IMR-90 (cell line): ENCODE results near the gene PYROXD2. TPM values are rescaled to one million over a fixed set of nuclear protein-coding genes. Genes with fewer than 3 reads are reported as not detected.
A peak's percentile ranks its signal among the peaks of the same experiment; 100 is the strongest.

Experiments used
- ATAC-seq: fragments of 200-7000 bp; cut with Tn5 transposase; 2 replicates; pipeline ENCODE4 v1.9.1; 2020; ENCODE audit warnings: low read depth, mild to moderate bottlenecking, moderate library complexity
- BruUV-seq: library from RNA; stranded (reverse); fragments of 400-500 nt; replicated peaks from 2 replicates; lab custom pipeline; 2021; lab: Mats Ljungman, UMichigan
- CTCF ChIA-PET: fragments of 300-600 bp; formaldehyde crosslinking; extraction: SDS; loops from one replicate; lab custom pipeline; 2021; ENCODE audit warnings: antibody characterized with exemption; lab: Yijun Ruan, JAX
- POLR2A ChIA-PET: fragments of 300-600 bp; sonication (Branson Sonifier 250); formaldehyde crosslinking; loops from one replicate; lab custom pipeline; 2022; ENCODE audit warnings: antibody characterized with exemption; ENCODE audit not compliant: unreplicated experiment; lab: Charles Lee
- DNase-seq: peaks from one replicate; pipeline ENCODE4 v3.0.0; 2013
- H2AFZ ChIP-seq: replicated peaks from 2 replicates; pipeline ENCODE3; 2013; ENCODE audit warnings: low read length, mild to moderate bottlenecking; ENCODE audit not compliant: poor library complexity
- H2AK5ac ChIP-seq: 2 replicates; pipeline ENCODE4 v1.6.1; 2013; ENCODE audit warnings: low read depth, low read length, inconsistent platforms
- H2AK9ac ChIP-seq: replicated peaks from 2 replicates; pipeline ENCODE3; 2013; ENCODE audit warnings: mild to moderate bottlenecking, low read depth, low read length, moderate library complexity; ENCODE audit not compliant: poor library complexity
- H2BK120ac ChIP-seq: 2 replicates; pipeline ENCODE4 v1.6.1; 2013; ENCODE audit warnings: low read depth, low read length, inconsistent platforms
- H2BK15ac ChIP-seq: 3 replicates; pipeline ENCODE4 v1.6.1; 2013; ENCODE audit warnings: low read depth, low read length, inconsistent platforms
- H2BK20ac ChIP-seq: 2 replicates; pipeline ENCODE4 v1.6.1; 2013; ENCODE audit warnings: low read depth, mild to moderate bottlenecking, inconsistent platforms, low read length, moderate library complexity
- H2BK5ac ChIP-seq: 2 replicates; pipeline ENCODE4 v1.6.1; 2013; ENCODE audit warnings: mild to moderate bottlenecking, low read depth, low read length, inconsistent platforms; ENCODE audit not compliant: poor library complexity, severe bottlenecking
- H3K14ac ChIP-seq: replicated peaks from 2 replicates; pipeline ENCODE4 v1.6.1; 2013; ENCODE audit warnings: low read depth, low read length, inconsistent platforms
- H3K18ac ChIP-seq: 2 replicates; pipeline ENCODE4 v1.6.1; 2013; ENCODE audit warnings: low read depth, low read length, control low read depth
- H3K23ac ChIP-seq: 2 replicates; pipeline ENCODE4 v1.6.1; 2013; ENCODE audit warnings: low read depth, low read length, inconsistent platforms
- H3K27ac ChIP-seq: 2 replicates; pipeline ENCODE4 v1.5.1; 2013; ENCODE audit warnings: mild to moderate bottlenecking, control low read depth, low read length; ENCODE audit not compliant: insufficient read depth
- H3K27me3 ChIP-seq: 2 replicates; pipeline ENCODE4 v1.6.1; 2013; ENCODE audit warnings: low read length; ENCODE audit not compliant: control insufficient read depth, insufficient read depth
- H3K36me3 ChIP-seq: 2 replicates; pipeline ENCODE4 v1.6.1; 2013; ENCODE audit warnings: low read length, mixed read lengths; ENCODE audit not compliant: control insufficient read depth, insufficient read depth
- H3K4ac ChIP-seq: 2 replicates; pipeline ENCODE4 v1.6.1; 2013; ENCODE audit warnings: low read depth, low read length, inconsistent platforms
- H3K4me1 ChIP-seq: 2 replicates; pipeline ENCODE4 v1.6.1; 2013; ENCODE audit warnings: low read length, mixed read lengths; ENCODE audit not compliant: control insufficient read depth, insufficient read depth
- H3K4me2 ChIP-seq: 2 replicates; pipeline ENCODE4 v1.6.1; 2013; ENCODE audit warnings: low read depth, mild to moderate bottlenecking, control low read depth, low read length, moderate library complexity
- H3K4me3 ChIP-seq: 2 replicates; pipeline ENCODE4 v1.5.1; 2013; ENCODE audit warnings: low read depth, mild to moderate bottlenecking, control low read depth, low read length, moderate library complexity; ENCODE audit not compliant: insufficient read depth
- H3K56ac ChIP-seq: 2 replicates; pipeline ENCODE4 v1.6.1; 2013; ENCODE audit warnings: low read length, inconsistent platforms; ENCODE audit not compliant: insufficient read depth; ENCODE audit errors: extremely low read depth
- H3K79me1 ChIP-seq, 2 experiments: 2 replicates each; pipeline ENCODE4 v1.6.1; 2013; ENCODE audit warnings: low read length in 2 of 2, inconsistent platforms in 1 of 2, low read depth in 1 of 2
- H3K9ac ChIP-seq: 2 replicates; pipeline ENCODE4 v1.6.1; 2013; ENCODE audit warnings: low read depth, low read length, control low read depth
- H3K9me1 ChIP-seq: 2 replicates; pipeline ENCODE4 v1.6.1; 2013; ENCODE audit warnings: low read length, inconsistent platforms; ENCODE audit not compliant: insufficient read depth
- H3K9me3 ChIP-seq: 2 replicates; pipeline ENCODE4 v1.6.1; 2013; ENCODE audit warnings: low read length; ENCODE audit not compliant: control insufficient read depth, insufficient read depth
- H4K20me1 ChIP-seq: 2 replicates; pipeline ENCODE4 v1.6.1; 2013; ENCODE audit warnings: low read length, inconsistent platforms; ENCODE audit not compliant: insufficient read depth
- H4K5ac ChIP-seq: 2 replicates; pipeline ENCODE4 v1.6.1; 2013; ENCODE audit warnings: mild to moderate bottlenecking, low read depth, low read length, control low read depth
- H4K8ac ChIP-seq, 2 experiments: 2 replicates each; pipeline ENCODE4 v1.6.1; 2013; ENCODE audit warnings: low read depth in 2 of 2, low read length in 2 of 2, control low read depth in 1 of 2, inconsistent platforms in 1 of 2
- H4K91ac ChIP-seq: 2 replicates; pipeline ENCODE4 v1.6.1; 2013; ENCODE audit warnings: low read depth, low read length, inconsistent platforms; ENCODE audit not compliant: insufficient read depth
- BHLHE40 ChIP-seq: fragments of 150-350 bp; IDR thresholded peaks from 2 replicates; pipeline ENCODE4 v1.6.1; 2016; ENCODE audit warnings: mild to moderate bottlenecking, low read depth, low read length
- CEBPB ChIP-seq: IDR thresholded peaks from 2 replicates; pipeline ENCODE4 v1.6.1; 2012; ENCODE audit warnings: low read depth, low read length, improper control_type of control experiment
- CHD1 ChIP-seq: IDR thresholded peaks from 2 replicates; pipeline ENCODE4 v1.6.1; 2012; ENCODE audit warnings: low read depth, low read length, improper control_type of control experiment
- CTCF ChIP-seq: conservative IDR thresholded peaks from 2 replicates; pipeline ENCODE4 v1.5.1; 2012; ENCODE audit warnings: mild to moderate bottlenecking, low read depth, low read length, improper control_type of control experiment
- ELK1 ChIP-seq: fragments of 150-350 bp; IDR thresholded peaks from 2 replicates; pipeline ENCODE4 v1.6.1; 2016; ENCODE audit warnings: low read depth, mild to moderate bottlenecking, low read length, moderate library complexity, borderline replicate concordance
- FOS ChIP-seq: fragments of 150-350 bp; IDR thresholded peaks from 2 replicates; pipeline ENCODE4 v1.6.1; 2016; ENCODE audit warnings: low read depth, low read length
- MAFK ChIP-seq: IDR thresholded peaks from 2 replicates; pipeline ENCODE4 v1.6.1; 2012; ENCODE audit warnings: low read depth, low read length, improper control_type of control experiment
- MAZ ChIP-seq: IDR thresholded peaks from 2 replicates; pipeline ENCODE4 v1.6.1; 2012; ENCODE audit warnings: low read depth, mild to moderate bottlenecking, low read length, improper control_type of control experiment, moderate library complexity, borderline replicate concordance
- MXI1 ChIP-seq: IDR thresholded peaks from 2 replicates; pipeline ENCODE4 v1.6.1; 2012; ENCODE audit warnings: low read depth, mild to moderate bottlenecking, low read length, moderate library complexity, borderline replicate concordance
- NFE2L2 ChIP-seq: fragments of 150-350 bp; IDR thresholded peaks from 2 replicates; pipeline ENCODE4 v1.6.1; 2016; ENCODE audit warnings: low read depth, mild to moderate bottlenecking, low read length
- POLR2A ChIP-seq: IDR thresholded peaks from 2 replicates; pipeline ENCODE4 v1.6.1; 2012; ENCODE audit warnings: mild to moderate bottlenecking, low read depth, low read length
- RAD21 ChIP-seq: IDR thresholded peaks from 2 replicates; pipeline ENCODE4 v1.6.1; 2012; ENCODE audit warnings: low read length, improper control_type of control experiment
- RCOR1 ChIP-seq: IDR thresholded peaks from 2 replicates; pipeline ENCODE4 v1.6.1; 2012; ENCODE audit warnings: mild to moderate bottlenecking, low read length, improper control_type of control experiment; ENCODE audit not compliant: insufficient replicate concordance
- RFX5 ChIP-seq: IDR thresholded peaks from 2 replicates; pipeline ENCODE4 v1.8.0; 2012; ENCODE audit warnings: low read depth, mild to moderate bottlenecking, low read length, moderate library complexity
- SMC3 ChIP-seq: fragments of 150-350 bp; IDR thresholded peaks from 2 replicates; pipeline ENCODE4 v1.6.1; 2016; ENCODE audit warnings: low read depth, mild to moderate bottlenecking, antibody characterized with exemption, low read length, moderate library complexity
- USF2 ChIP-seq: fragments of 150-350 bp; IDR thresholded peaks from 2 replicates; pipeline ENCODE4 v1.6.1; 2017; ENCODE audit warnings: mild to moderate bottlenecking, antibody characterized with exemption, low read length, low read depth
- WGBS, 2 experiments: methylation state at CpG; one replicate each; pipeline versions ENCODE4 v1.1.5 to v1.1.7; 2013; ENCODE audit warnings: missing lambda C conversion rate in 2 of 2; ENCODE audit not compliant: insufficient read length in 1 of 2; ENCODE audit errors: extremely low coverage in 2 of 2; 5-methylcytosine and 5-hydroxymethylcytosine counted together
- dilution Hi-C: fragments of 300-500 bp; cut with HindIII; formaldehyde crosslinking; loops from one replicate; pipeline ENCODE4 v1.14.3; 2018; ENCODE audit warnings: low sequenced_read_pairs; ENCODE audit not compliant: unreplicated experiment
- in situ Hi-C: fragments of 300-500 bp; cut with MboI; formaldehyde crosslinking; loops from 3 replicates; pipeline ENCODE4 v1.14.3; 2019; ENCODE audit warnings: low sequenced_read_pairs, inconsistent platforms, mixed read lengths
- intact Hi-C: fragments of 100-400 bp; cut with micrococcal nuclease; formaldehyde crosslinking; loops from 2 replicates; pipeline ENCODE4 v1.10.0; 2022
- polyA plus RNA-seq, 3 experiments: library from polyadenylated mRNA; depleted of rRNA; stranded (reverse); fragments of >200 nt; gene quantifications; 2 replicates each; pipeline ENCODE4 v1.2.3, GENCODE V29; 2012; ENCODE audit warnings: low replicate concordance in 1 of 3
- total RNA-seq: library from RNA; depleted of rRNA; stranded (reverse); fragments of >200 nt; gene quantifications from 2 replicates; pipeline ENCODE4 v1.2.3, GENCODE V29; 2012

Gene PYROXD2
- total and polyA plus RNA-seq, 2 of the 4 experiments (the other 2 are of a cell fraction): 6.5 to 16.3 TPM

- CTCF ChIA-PET: no interaction called here
- Histone ChIP-seq H2BK15ac (no peak overlapping the region), H3K79me1 (peaks cover 14 to 43% of the 10 kb centered on the region in 2 experiments; a peak in 3 of 4 replicates), H3K9ac (no peak overlapping the region), H3K27ac (peak overlapping the region; percentile 11; the same call in 1 of the 2 replicates), H3K36me3 (peaks cover 3% of the 10 kb centered on the region; the same call in 1 of the 2 replicates), H3K4me2 (no peak overlapping the region; the same call in 1 of the 2 replicates), H3K9me3 (no peaks in the 10 kb centered on the region), H3K4ac (peak overlapping the region; percentile 13; the same call in 1 of the 2 replicates), H3K56ac (no peak overlapping the region), H3K18ac (peak overlapping the region; percentile 1; the same call in 1 of the 2 replicates), H3K4me1 (peaks cover 30% of the 10 kb centered on the region), H2AK5ac (peak overlapping the region; percentile 7; the same call in 1 of the 2 replicates), H4K8ac (no peak overlapping the region), H4K5ac (no peak overlapping the region), H2AFZ (no peak overlapping the region), H3K14ac (no peak overlapping the region), H2BK5ac (no peak overlapping the region), H2BK120ac (no peak overlapping the region), H4K20me1 (peaks cover 8% of the 10 kb centered on the region; the same call in 1 of the 2 replicates), H3K4me3 (no peak overlapping the region), H3K9me1 (peaks cover 32% of the 10 kb centered on the region), H4K91ac (no peak overlapping the region; the same call in 1 of the 2 replicates), H3K27me3 (no peaks in the 10 kb centered on the region), H3K23ac (no peak overlapping the region), H2AK9ac (no peak overlapping the region), H2BK20ac (no peak overlapping the region; the same call in 1 of the 2 replicates)
- 94% methylated on average over 6 of the region's 10 CpGs; no CpG with 5 or more reads in 1 of the 2 experiments for WGBS, 2 experiments
- DNase-seq (no peak), ATAC-seq (no peak)
- BruUV-seq: no TSS peak
- intact Hi-C loops (loop anchor here (10.0 kb wide), 1 partner anchor 236 kb away; no protein-coding TSS in a partner anchor), dilution Hi-C loops (no loop called here), in situ Hi-C loops (no loop called here)
- POLR2A ChIA-PET: no interaction called here
- TF ChIP-seq RAD21: no peak
- no peak for TF ChIP-seq BHLHE40
- no peak for TF ChIP-seq MAFK
- no peak for TF ChIP-seq USF2
- no peak for TF ChIP-seq SMC3
- TF ChIP-seq RCOR1: no peak
- TF ChIP-seq MXI1: no peak
- TF ChIP-seq CTCF: no peak
- TF ChIP-seq ELK1: no peak
- TF ChIP-seq RFX5: no peak
- no peak for TF ChIP-seq NFE2L2
- TF ChIP-seq POLR2A: no peak
- TF ChIP-seq MAZ: no peak
- TF ChIP-seq CHD1: no peak
- TF ChIP-seq CEBPB: no peak
- TF ChIP-seq FOS: no peak
Observed at GRCh38 chr10:98410759-98411158, 4.2 kb downstream of the PYROXD2 start.
